ENCODE measurements around the gene ALS2.

DNA sequence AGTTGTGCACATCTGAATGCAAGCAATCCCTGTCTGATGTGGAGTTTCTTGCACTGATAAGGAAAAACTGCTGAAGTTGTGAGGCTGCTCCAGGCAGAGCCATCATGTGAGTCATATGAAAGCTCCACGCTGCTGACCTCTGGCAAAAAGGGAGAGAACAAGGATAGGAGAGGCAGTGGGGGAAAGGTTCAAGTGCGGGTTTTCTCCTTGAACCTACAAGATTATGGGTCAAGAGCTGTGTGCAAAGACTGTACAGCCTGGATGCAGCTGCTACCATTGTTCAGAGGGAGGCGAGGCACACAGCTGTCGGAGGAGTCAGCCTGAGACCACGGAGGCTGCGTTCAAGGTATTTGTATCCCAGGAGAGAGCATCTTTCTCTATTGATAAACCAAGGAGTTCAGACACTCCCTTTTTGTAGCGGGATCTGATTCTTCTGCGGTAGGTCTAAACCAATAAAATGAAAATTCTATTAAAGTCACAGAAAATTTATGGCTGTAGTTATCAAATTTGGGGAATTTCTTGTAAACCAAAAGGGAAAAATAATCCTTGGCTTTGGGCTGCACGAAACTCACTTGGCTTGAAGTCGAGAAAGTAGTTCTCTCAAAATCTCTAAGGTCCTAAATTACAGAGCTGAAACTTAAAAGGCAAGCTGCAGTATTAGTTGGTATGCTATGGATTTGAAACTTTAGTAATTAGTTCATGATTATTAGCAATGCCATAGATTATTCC, 25.9 kb upstream of the ALS2 start, which contains the start of gene CDK15:
- TF ChIP-seq, protein P1, sequence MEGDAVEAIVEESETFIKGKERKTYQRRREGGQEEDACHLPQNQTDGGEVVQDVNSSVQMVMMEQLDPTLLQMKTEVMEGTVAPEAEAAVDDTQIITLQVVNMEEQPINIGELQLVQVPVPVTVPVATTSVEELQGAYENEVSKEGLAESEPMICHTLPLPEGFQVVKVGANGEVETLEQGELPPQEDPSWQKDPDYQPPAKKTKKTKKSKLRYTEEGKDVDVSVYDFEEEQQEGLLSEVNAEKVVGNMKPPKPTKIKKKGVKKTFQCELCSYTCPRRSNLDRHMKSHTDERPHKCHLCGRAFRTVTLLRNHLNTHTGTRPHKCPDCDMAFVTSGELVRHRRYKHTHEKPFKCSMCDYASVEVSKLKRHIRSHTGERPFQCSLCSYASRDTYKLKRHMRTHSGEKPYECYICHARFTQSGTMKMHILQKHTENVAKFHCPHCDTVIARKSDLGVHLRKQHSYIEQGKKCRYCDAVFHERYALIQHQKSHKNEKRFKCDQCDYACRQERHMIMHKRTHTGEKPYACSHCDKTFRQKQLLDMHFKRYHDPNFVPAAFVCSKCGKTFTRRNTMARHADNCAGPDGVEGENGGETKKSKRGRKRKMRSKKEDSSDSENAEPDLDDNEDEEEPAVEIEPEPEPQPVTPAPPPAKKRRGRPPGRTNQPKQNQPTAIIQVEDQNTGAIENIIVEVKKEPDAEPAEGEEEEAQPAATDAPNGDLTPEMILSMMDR (conservative IDR thresholded peaks at IDR 0.05) = no peak
- no peak for TF ChIP-seq ZFX (IDR thresholded peaks at IDR 0.05)

Data from C4-2B (cell line).